HepG2 (cell line): ENCODE results near the gene DQX1. TPM values are rescaled to one million over a fixed set of nuclear protein-coding genes. Genes with fewer than 3 reads are reported as not detected.

Source experiments
- ATF7-NPFF ChIP-seq: sonication (generic); formaldehyde crosslinking; IDR thresholded peaks from 2 replicates; pipeline ENCODE4 v1.8.1; 2023; ENCODE audit warnings: mild to moderate bottlenecking, low read depth, missing genetic modification reagents, moderate library complexity
- CENPBD1 ChIP-seq: sonication (generic); formaldehyde crosslinking; IDR thresholded peaks from 2 replicates; pipeline ENCODE4 v1.8.0; 2022; ENCODE audit warnings: missing genetic modification reagents, low read depth, mild to moderate bottlenecking, borderline replicate concordance
- HIC2 ChIP-seq: sonication (generic); formaldehyde crosslinking; IDR thresholded peaks from 2 replicates; pipeline ENCODE4 v1.9.0; 2022; ENCODE audit warnings: low read depth, missing genetic modification reagents
- LCORL ChIP-seq, 2 experiments: fragments of 450-650 bp in 1 of 2; sonication (generic) in 1 of 2; formaldehyde crosslinking in 1 of 2; IDR thresholded peaks; 2 replicates each; pipeline versions ENCODE4 v1.5.0 to v1.6.1; 2017 to 2020; ENCODE audit warnings: antibody characterized with exemption in 1 of 2, missing genetic modification reagents in 1 of 2
- RELA ChIP-seq: sonication (generic); formaldehyde crosslinking; IDR thresholded peaks from 2 replicates; pipeline ENCODE4 v1.4.0; 2020; ENCODE audit warnings: missing genetic modification reagents
- RXRA ChIP-seq: sonication (generic); formaldehyde crosslinking; IDR thresholded peaks from 2 replicates; pipeline ENCODE4 v1.5.1; 2020; ENCODE audit warnings: missing genetic modification reagents
- SCMH1 ChIP-seq: sonication (generic); formaldehyde crosslinking; IDR thresholded peaks from 2 replicates; pipeline ENCODE4 v1.9.0; 2021; ENCODE audit warnings: missing genetic modification reagents, mild to moderate bottlenecking, borderline replicate concordance
- SIN3B ChIP-seq: fragments of 150-350 bp; IDR thresholded peaks from 2 replicates; pipeline ENCODE4 v1.6.1; 2014; ENCODE audit warnings: low read length
- SIX1 ChIP-seq: sonication (generic); formaldehyde crosslinking; IDR thresholded peaks from 2 replicates; pipeline ENCODE4 v1.4.0; 2020; ENCODE audit warnings: missing genetic modification reagents, borderline replicate concordance
- TRIM22 ChIP-seq: fragments of 450-650 bp; IDR thresholded peaks from 2 replicates; pipeline ENCODE4 v1.6.1; 2017
- ZBTB3 ChIP-seq: sonication (generic); formaldehyde crosslinking; IDR thresholded peaks from 2 replicates; pipeline ENCODE4 v1.4.0; 2020; ENCODE audit warnings: low read depth, mild to moderate bottlenecking, moderate library complexity, missing genetic modification reagents, borderline replicate concordance
- ZC3H4 ChIP-seq: sonication (generic); formaldehyde crosslinking; IDR thresholded peaks from 2 replicates; pipeline ENCODE4 v1.4.0; 2020; ENCODE audit warnings: missing genetic modification reagents, borderline replicate concordance
- ZGPAT ChIP-seq: IDR thresholded peaks from 2 replicates; pipeline ENCODE4 v1.6.1; 2016; ENCODE audit warnings: mild to moderate bottlenecking
- ZNF501 ChIP-seq: sonication (generic); formaldehyde crosslinking; IDR thresholded peaks from 2 replicates; pipeline ENCODE4 v1.5.1; 2020; ENCODE audit warnings: mild to moderate bottlenecking, moderate library complexity, missing genetic modification reagents
- ZNF549 ChIP-seq: sonication (generic); formaldehyde crosslinking; IDR thresholded peaks from 2 replicates; pipeline ENCODE4 v1.5.0; 2020; ENCODE audit warnings: missing genetic modification reagents
- ZNF670 ChIP-seq: sonication (generic); formaldehyde crosslinking; IDR thresholded peaks from 2 replicates; pipeline ENCODE4 v1.8.0; 2022; ENCODE audit warnings: mild to moderate bottlenecking, missing genetic modification reagents, borderline replicate concordance
- ZNF790 ChIP-seq: sonication (generic); formaldehyde crosslinking; IDR thresholded peaks from 2 replicates; pipeline ENCODE4 v1.8.0; 2022; ENCODE audit warnings: missing genetic modification reagents, mild to moderate bottlenecking, borderline replicate concordance
- polyA plus RNA-seq, 8 experiments: library from polyadenylated mRNA; depleted of rRNA in 3 of 8; stranded (reverse) in 7 of 8; unstranded in 1 of 8; fragments of >200 nt; fragmentation: Illumina TruSeq in 4 of 8; extraction: Trizol in 4 of 8; gene quantifications; 2 replicates each; pipeline versions ENCODE4 v1.2.1 to v1.2.3, GENCODE V29; 2011 to 2016; ENCODE audit warnings: low read depth in 4 of 8, missing spikeins in 1 of 8, mixed read lengths in 1 of 8; ENCODE audit not compliant: insufficient read depth in 1 of 8
- total RNA-seq, 5 experiments: library from RNA; depleted of rRNA; stranded (reverse); fragments of >200 nt; fragmentation: Illumina TruSeq; extraction: Trizol; gene quantifications; 2 replicates each; pipeline ENCODE4 v1.2.3, GENCODE V29; 2016; ENCODE audit warnings: low read depth in 1 of 5
- TF ChIP-seq, protein P1 (sequence below): sonication (generic); formaldehyde crosslinking; IDR thresholded peaks from 2 replicates; pipeline ENCODE4 v1.5.1; 2020; ENCODE audit warnings: mild to moderate bottlenecking, moderate library complexity, missing genetic modification reagents
- TF ChIP-seq, protein P2 (sequence below): sonication (generic); formaldehyde crosslinking; IDR thresholded peaks from 2 replicates; pipeline ENCODE4 v1.4.0; 2020; ENCODE audit warnings: low read depth, mild to moderate bottlenecking, missing genetic modification reagents

The DQX1 gene
- total and polyA plus RNA-seq, 2 of the 13 experiments (the other 11 are each of a cell fraction or from before 2014, with no cell fraction given) = 27.6 to 89.8 TPM

GRCh38 chr2:74496997-74497776, 28.8 kb downstream of the DQX1 start (continued):
- TF ChIP-seq ZGPAT (CRISPR knock-in tag) = 0 out of 2 replicates have a peak, but pooled peaks have one; percentile 28
- TF ChIP-seq SCMH1 (CRISPR knock-in tag) = no peak
- no peak for TF ChIP-seq CENPBD1 (CRISPR knock-in tag)
- TF ChIP-seq, protein P1, sequence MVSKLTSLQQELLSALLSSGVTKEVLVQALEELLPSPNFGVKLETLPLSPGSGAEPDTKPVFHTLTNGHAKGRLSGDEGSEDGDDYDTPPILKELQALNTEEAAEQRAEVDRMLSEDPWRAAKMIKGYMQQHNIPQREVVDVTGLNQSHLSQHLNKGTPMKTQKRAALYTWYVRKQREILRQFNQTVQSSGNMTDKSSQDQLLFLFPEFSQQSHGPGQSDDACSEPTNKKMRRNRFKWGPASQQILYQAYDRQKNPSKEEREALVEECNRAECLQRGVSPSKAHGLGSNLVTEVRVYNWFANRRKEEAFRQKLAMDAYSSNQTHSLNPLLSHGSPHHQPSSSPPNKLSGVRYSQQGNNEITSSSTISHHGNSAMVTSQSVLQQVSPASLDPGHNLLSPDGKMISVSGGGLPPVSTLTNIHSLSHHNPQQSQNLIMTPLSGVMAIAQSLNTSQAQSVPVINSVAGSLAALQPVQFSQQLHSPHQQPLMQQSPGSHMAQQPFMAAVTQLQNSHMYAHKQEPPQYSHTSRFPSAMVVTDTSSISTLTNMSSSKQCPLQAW = 0 out of 2 replicates have a peak, but pooled peaks have one; percentile 44
- TF ChIP-seq ZNF501 (CRISPR knock-in tag) = no peak; the same call in 1 of the 2 replicates
- TF ChIP-seq, protein P2, sequence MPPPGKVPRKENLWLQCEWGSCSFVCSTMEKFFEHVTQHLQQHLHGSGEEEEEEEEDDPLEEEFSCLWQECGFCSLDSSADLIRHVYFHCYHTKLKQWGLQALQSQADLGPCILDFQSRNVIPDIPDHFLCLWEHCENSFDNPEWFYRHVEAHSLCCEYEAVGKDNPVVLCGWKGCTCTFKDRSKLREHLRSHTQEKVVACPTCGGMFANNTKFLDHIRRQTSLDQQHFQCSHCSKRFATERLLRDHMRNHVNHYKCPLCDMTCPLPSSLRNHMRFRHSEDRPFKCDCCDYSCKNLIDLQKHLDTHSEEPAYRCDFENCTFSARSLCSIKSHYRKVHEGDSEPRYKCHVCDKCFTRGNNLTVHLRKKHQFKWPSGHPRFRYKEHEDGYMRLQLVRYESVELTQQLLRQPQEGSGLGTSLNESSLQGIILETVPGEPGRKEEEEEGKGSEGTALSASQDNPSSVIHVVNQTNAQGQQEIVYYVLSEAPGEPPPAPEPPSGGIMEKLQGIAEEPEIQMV (CRISPR knock-in tag) = no peak
- no peak for TF ChIP-seq RELA (CRISPR knock-in tag)
- TF ChIP-seq ZNF549 (CRISPR knock-in tag) = no peak
- TF ChIP-seq ZNF670 (CRISPR knock-in tag) = no peak
- no peak for TF ChIP-seq SIN3B
- no peak for TF ChIP-seq ZNF790 (CRISPR knock-in tag)
- no peak for TF ChIP-seq HIC2 (CRISPR knock-in tag)
- TF ChIP-seq RXRA (CRISPR knock-in tag) = peak; percentile 54; the same call in 1 of the 2 replicates
- TF ChIP-seq SIX1 (CRISPR knock-in tag) = no peak
- TF ChIP-seq ZC3H4 (CRISPR knock-in tag) = no peak
- peak; percentile 100 for TF ChIP-seq LCORL (IDR thresholded peaks at IDR 0.05)
- peak; percentile 67; the same call in 1 of the 2 replicates for TF ChIP-seq LCORL (CRISPR knock-in tag; IDR thresholded peaks at IDR 0.05)
- no peak for TF ChIP-seq ATF7-NPFF (CRISPR knock-in tag)
- no peak for TF ChIP-seq ZBTB3 (CRISPR knock-in tag)
- no peak for TF ChIP-seq TRIM22
